NB4 (cell line): Measurements from ENCODE around the gene MICU2.
"Not testable (repeated sequence)": the region's sequence is repeated elsewhere in the genome, so short reads cannot be mapped to it uniquely, and the experiment has no call there.

Experiments used
- DNase-seq: peaks from one replicate; pipeline ENCODE4 v3.0.0; 2010; ENCODE audit warnings: low read depth
- H3K4me3 ChIP-seq: one replicate; pipeline ENCODE4 v1.5.1; 2011; ENCODE audit warnings: mild to moderate bottlenecking, low read depth, low read length, moderate library complexity
- MAX ChIP-seq: IDR thresholded peaks from 2 replicates; pipeline ENCODE4 v1.6.1; 2011; ENCODE audit warnings: low read depth, low read length
- MYC ChIP-seq: IDR thresholded peaks from 2 replicates; pipeline ENCODE4 v1.6.1; 2011; ENCODE audit warnings: low read depth, low read length
- POLR2A ChIP-seq: IDR thresholded peaks from 2 replicates; pipeline ENCODE4 v1.6.1; 2011; ENCODE audit warnings: mild to moderate bottlenecking; ENCODE audit not compliant: insufficient read length; ENCODE audit errors: extremely low read depth
- TF ChIP-seq, protein P1 (sequence below): IDR thresholded peaks from one replicate; pipeline ENCODE4 v1.5.1; 2012; ENCODE audit warnings: low read depth, low read length

The MICU2 gene

GRCh38 chr13:21606796-21607195, 2.8 kb upstream of the MICU2 start:
- TF ChIP-seq MAX (no peak), MYC (no peak), POLR2A (no peak)
- TF ChIP-seq, protein P1, sequence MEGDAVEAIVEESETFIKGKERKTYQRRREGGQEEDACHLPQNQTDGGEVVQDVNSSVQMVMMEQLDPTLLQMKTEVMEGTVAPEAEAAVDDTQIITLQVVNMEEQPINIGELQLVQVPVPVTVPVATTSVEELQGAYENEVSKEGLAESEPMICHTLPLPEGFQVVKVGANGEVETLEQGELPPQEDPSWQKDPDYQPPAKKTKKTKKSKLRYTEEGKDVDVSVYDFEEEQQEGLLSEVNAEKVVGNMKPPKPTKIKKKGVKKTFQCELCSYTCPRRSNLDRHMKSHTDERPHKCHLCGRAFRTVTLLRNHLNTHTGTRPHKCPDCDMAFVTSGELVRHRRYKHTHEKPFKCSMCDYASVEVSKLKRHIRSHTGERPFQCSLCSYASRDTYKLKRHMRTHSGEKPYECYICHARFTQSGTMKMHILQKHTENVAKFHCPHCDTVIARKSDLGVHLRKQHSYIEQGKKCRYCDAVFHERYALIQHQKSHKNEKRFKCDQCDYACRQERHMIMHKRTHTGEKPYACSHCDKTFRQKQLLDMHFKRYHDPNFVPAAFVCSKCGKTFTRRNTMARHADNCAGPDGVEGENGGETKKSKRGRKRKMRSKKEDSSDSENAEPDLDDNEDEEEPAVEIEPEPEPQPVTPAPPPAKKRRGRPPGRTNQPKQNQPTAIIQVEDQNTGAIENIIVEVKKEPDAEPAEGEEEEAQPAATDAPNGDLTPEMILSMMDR, result no peak
- DNase-seq, result no peak
- no peak overlapping the region for H3K4me3 ChIP-seq

GRCh38 chr13:21606251-21606650, 2.3 kb upstream of the MICU2 start:
- no peak overlapping the region for H3K4me3 ChIP-seq
- TF ChIP-seq MYC (no peak), MAX (no peak), POLR2A (no peak)
- TF ChIP-seq, protein P1, result no peak
- DNase-seq, result no peak

DNA sequence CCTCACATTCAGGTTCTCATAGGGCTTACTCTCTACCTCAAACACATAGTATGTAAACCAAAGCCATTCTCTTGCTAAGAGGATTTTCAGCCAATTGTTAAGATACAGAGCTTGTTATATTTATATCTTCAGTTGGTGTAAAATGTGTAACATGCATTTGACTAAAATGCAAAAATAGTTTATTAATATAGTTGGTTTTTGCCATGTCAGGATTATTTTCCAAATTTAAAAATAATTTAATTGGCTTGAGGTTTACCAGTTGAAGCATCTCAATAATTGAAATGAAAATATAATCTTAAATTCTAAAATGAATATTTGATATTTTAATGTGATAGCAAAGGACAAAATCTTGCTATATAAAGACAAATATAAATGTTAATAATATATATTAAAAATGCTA, 7.2 kb downstream of the MICU2 start:
- no peak for DNase-seq
- TF ChIP-seq MAX (no peak), MYC (no peak), POLR2A (no peak)
- TF ChIP-seq, protein P1, result no peak
- no peak overlapping the region for H3K4me3 ChIP-seq

- H3K4me3 ChIP-seq, result no peak overlapping the region
- no peak for DNase-seq
- TF ChIP-seq, protein P1, result no peak
- TF ChIP-seq MYC, result no peak
- no peak for TF ChIP-seq POLR2A
- no peak for TF ChIP-seq MAX
These were observed 8.5 kb downstream of the MICU2 start for GRCh38 chr13:21595546-21595822.

GRCh38 chr13:21594715-21595545, 9.0 kb downstream of the MICU2 start:
- H3K4me3 ChIP-seq, result no peak overlapping the region
- DNase-seq, result no peak
- no peak for TF ChIP-seq MAX
- TF ChIP-seq, protein P1, result no peak
- no peak for TF ChIP-seq POLR2A

- H3K4me3 ChIP-seq, DNase-seq: not testable (repeated sequence)
These were observed 13.1 kb downstream of the MICU2 start for GRCh38 chr13:21590665-21591456.
